ENCODE data around the gene TNXB.

- TF ChIP-seq CTCF (IDR thresholded peaks at IDR 0.05) (no peak), POLR2A (IDR thresholded peaks at IDR 0.05) (no peak), POLR2AphosphoS5 (IDR thresholded peaks at IDR 0.05) (no peak)
These were observed 41.1 kb upstream of the TNXB start for GRCh38 chr6:32149932-32150870.
